ENCODE results near the gene ZC3H14.

The ZC3H14 gene

DNA sequence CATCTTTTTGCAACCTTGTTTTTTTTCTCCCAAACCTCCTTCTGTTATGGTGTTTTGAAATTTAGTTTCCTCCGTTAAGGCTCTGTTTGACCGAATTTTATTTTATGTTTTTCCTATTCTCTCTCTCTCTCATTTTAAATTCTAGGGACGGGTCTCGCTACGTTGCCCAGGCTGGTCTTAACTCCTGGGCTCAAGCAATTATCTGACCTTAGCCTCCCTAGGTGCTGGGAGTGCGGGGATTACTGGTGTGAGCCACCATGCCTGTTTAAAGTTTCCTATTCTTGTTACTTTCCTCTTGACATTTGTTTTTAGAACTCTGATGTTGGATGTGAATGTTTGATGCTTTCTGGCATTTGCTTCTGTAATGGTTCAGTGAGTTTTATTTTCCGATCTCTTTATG lies 1.0 kb downstream of the ZC3H14 start:
- Mint-ChIP-seq H3K36me3 (ENCODE audit: low read depth) (peaks cover 30% of the 10 kb centered on the region), H3K4me3 (peak overlapping the region; percentile 90), H3K9me3 (peaks cover 6% of the 10 kb centered on the region), H3K27me3 (ENCODE audit: low read depth) (peaks cover 7% of the 10 kb centered on the region), H3K4me1 (ENCODE audit: low read depth) (peaks cover 22% of the 10 kb centered on the region), H3K27ac (peak overlapping the region; percentile 85)
- DNase-seq (ENCODE audit: low spot score), result no peak

DNA sequence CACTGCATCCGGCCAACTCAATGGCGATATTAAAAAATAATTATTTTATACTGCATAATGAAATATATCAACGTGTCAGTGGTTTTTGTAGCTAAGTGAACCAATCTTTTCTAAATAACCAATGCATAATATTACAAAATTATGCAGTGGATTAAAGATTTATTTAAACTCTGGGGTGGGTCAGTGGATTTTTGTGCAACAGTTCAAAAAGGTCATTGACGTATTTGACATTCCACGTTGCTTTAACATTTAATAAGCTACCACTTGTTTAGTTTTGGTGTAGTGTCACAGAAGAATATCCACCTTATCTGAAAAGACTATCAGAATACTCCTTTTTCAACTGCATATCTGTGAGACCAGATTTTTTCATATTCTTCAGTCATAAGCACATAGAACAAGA lies 2.6 kb downstream of the ZC3H14 start:
- H3K36me3 Mint-ChIP-seq (ENCODE audit: low read depth), result peaks cover 46% of the 10 kb centered on the region
- H3K4me3 Mint-ChIP-seq, result no peak overlapping the region
- no peak overlapping the region for H3K27ac Mint-ChIP-seq
- H3K9me3 Mint-ChIP-seq, result peaks cover 6% of the 10 kb centered on the region
- peaks cover 7% of the 10 kb centered on the region for H3K27me3 Mint-ChIP-seq (ENCODE audit: low read depth)
- H3K4me1 Mint-ChIP-seq (ENCODE audit: low read depth), result peaks cover 21% of the 10 kb centered on the region
- DNase-seq (ENCODE audit: low spot score), result no peak

DNA sequence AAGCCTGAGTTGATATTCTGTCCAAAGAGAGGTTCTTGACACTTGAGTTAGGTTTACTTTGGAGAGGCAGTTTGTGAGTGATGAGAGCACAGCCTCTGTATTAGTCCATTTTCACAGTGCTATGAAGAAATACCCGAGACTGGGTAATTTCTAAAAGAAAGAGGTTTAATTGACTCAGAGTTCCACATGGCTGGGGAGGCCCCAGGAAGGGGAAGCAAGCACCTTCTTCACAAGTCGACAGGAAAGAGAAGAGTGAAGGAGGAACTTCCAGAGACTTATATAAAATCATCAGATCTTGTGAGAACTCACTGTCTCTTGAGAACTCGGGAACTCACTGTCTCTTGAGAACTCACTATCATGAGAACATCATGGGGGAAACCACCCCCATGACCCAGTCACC lies 5.4 kb downstream of the ZC3H14 start:
- H3K27ac Mint-ChIP-seq, result no peak overlapping the region
- no peaks in the 10 kb centered on the region for H3K27me3 Mint-ChIP-seq (ENCODE audit: low read depth)
- H3K4me1 Mint-ChIP-seq (ENCODE audit: low read depth), result peaks cover 14% of the 10 kb centered on the region
- peaks cover 6% of the 10 kb centered on the region for H3K9me3 Mint-ChIP-seq
- H3K4me3 Mint-ChIP-seq, result no peak overlapping the region
- peaks cover 58% of the 10 kb centered on the region for H3K36me3 Mint-ChIP-seq (ENCODE audit: low read depth)
- DNase-seq (ENCODE audit: low spot score), result no peak

DNA sequence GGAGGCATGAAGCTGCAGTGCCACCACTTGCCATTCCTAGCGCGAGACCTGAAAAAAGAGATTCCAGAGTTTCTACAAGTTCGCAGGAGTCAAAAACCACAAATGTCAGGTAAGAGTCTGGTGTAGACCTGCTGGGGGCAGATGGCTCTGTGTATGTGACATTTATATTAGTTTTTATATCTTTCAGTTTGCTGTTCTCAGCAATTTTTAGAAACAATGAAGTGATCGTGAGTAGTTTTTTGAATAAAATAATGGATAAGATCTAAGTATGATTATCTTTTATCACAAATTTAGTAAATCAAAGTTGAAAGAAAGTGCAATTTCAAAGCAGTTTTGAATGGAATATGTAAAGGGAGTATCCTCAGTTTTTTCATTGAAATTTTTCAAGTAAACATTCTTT lies 9.3 kb downstream of the ZC3H14 start:
- no peak overlapping the region for H3K4me3 Mint-ChIP-seq
- no peak for DNase-seq (ENCODE audit: low spot score)
- no peaks in the 10 kb centered on the region for H3K27me3 Mint-ChIP-seq (ENCODE audit: low read depth)
- no peak overlapping the region for H3K27ac Mint-ChIP-seq
- no peaks in the 10 kb centered on the region for H3K4me1 Mint-ChIP-seq (ENCODE audit: low read depth)
- peaks cover 68% of the 10 kb centered on the region for H3K36me3 Mint-ChIP-seq (ENCODE audit: low read depth)
- peaks cover 6% of the 10 kb centered on the region for H3K9me3 Mint-ChIP-seq

DNA sequence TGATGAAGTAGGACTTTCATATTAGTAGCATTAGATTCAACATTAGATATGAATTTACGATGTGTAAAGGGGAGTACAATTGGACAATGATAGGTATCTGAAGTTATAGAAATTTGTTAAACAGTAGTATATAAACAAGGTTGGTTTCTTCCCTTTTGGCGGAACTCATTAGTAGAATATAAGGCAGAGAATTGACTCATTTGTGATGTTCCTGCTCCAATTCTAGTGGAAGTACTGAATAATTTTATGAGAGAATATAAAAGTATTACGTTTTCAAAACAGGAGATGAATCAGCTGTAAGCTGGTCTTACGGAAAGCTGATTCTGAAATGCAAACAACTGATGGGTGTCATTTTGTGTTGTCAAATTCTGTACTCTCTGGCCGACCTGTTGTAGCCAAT lies 13.4 kb downstream of the ZC3H14 start:
- Mint-ChIP-seq H3K4me3 (no peak overlapping the region), H3K27me3 (ENCODE audit: low read depth) (no peaks in the 10 kb centered on the region), H3K4me1 (ENCODE audit: low read depth) (no peaks in the 10 kb centered on the region), H3K36me3 (ENCODE audit: low read depth) (peaks cover 60% of the 10 kb centered on the region), H3K27ac (no peak overlapping the region), H3K9me3 (no peaks in the 10 kb centered on the region)
- DNase-seq (ENCODE audit: low spot score), result no peak

DNA sequence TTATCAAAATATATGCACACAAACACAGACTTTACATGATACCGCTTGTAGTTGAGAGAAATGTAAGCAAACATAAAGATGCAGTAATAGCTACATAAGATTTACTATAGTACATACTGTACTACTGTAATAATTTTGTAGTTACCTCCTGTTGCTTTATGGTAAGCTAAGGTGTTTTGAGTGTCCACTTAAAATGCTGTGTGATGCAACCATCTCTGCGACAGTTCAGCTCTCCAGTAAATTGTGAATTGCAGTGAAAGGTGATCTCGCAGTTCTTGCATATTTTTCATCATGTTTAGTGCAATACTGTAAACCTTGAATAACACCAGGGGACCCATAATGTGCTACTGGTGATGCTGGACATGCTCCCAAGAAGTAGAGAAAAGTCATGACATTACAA lies 21.6 kb downstream of the ZC3H14 start:
- H3K4me1 Mint-ChIP-seq (ENCODE audit: low read depth), result peaks cover 1% of the 10 kb centered on the region

DNA sequence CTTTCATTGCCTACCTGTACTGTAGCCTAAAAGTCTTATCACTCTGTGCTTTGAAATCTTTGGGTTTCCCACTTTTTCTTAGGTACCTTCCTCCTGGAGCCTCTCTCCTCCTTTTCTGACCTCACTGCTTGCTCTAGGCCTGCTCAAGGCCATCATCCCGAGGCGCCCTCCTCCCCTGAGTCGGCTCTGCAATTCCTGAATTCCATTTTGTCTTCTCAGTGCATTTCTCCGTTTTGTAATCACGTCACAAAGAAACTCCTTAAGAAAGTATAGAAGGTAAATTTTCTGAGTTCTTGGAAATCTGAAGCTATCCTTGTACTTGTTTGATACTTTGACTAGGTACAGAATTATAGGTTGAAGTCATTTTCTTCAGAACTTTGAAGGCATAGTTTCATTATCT lies 25.2 kb downstream of the ZC3H14 start:
- Mint-ChIP-seq H3K36me3 (ENCODE audit: low read depth) (peaks cover 43% of the 10 kb centered on the region), H3K9me3 (peaks cover 5% of the 10 kb centered on the region), H3K4me1 (ENCODE audit: low read depth) (peaks cover 1% of the 10 kb centered on the region), H3K27me3 (ENCODE audit: low read depth) (no peaks in the 10 kb centered on the region), H3K27ac (no peak overlapping the region), H3K4me3 (no peak overlapping the region)
- DNase-seq (ENCODE audit: low spot score), result no peak

More for the DNA sequence above, 21.6 kb downstream of the ZC3H14 start:
- Mint-ChIP-seq H3K4me3 (no peak overlapping the region), H3K9me3 (peaks cover 5% of the 10 kb centered on the region), H3K36me3 (ENCODE audit: low read depth) (peaks cover 55% of the 10 kb centered on the region), H3K27ac (no peak overlapping the region), H3K27me3 (ENCODE audit: low read depth) (no peaks in the 10 kb centered on the region)
- DNase-seq (ENCODE audit: low spot score), result no peak

DNA sequence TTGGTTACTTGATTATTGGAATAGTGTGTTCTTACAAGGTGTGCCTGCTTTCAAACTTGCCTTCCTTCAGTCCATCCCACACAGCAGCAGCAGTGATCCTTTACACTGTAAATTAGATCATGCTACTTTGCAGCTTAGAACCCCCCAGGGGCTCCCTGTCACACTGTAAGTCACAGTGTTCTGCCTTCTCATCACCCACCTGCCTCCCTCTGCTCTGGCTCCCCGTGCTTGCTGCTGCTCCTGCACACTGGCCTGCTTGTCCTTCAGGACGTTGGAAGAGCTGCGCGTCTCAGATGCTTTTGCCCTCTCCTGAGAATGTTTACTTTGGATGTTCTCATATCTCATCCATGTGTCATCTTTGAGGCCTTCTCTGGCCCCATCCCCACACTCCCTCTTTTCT lies 27.3 kb downstream of the ZC3H14 start:
- no peak overlapping the region for H3K4me3 Mint-ChIP-seq
- peaks cover 37% of the 10 kb centered on the region for H3K36me3 Mint-ChIP-seq (ENCODE audit: low read depth)
- no peak overlapping the region for H3K27ac Mint-ChIP-seq
- peaks cover 5% of the 10 kb centered on the region for H3K9me3 Mint-ChIP-seq
- H3K27me3 Mint-ChIP-seq (ENCODE audit: low read depth), result no peaks in the 10 kb centered on the region
- no peak for DNase-seq (ENCODE audit: low spot score)
- peaks cover 1% of the 10 kb centered on the region for H3K4me1 Mint-ChIP-seq (ENCODE audit: low read depth)

DNA sequence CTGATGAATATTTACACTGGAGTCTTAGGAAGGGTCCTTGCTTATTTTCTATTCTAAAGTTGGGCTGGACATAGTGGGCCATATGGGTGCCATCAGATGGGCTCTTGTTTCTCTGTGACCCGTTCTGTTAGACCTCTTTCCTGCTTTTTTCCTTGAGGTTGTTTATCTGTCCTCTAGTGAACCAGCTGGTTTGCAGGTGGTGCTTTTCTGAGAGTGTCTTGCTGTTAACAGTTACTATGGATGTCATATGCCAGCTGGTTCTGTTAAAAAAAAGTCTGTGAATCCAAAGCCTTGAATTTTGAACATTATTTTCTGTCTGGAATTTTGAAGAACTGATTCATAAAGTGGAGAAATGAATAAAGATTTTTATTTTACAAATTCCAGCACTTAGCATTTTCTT lies 29.2 kb downstream of the ZC3H14 start:
- H3K36me3 Mint-ChIP-seq (ENCODE audit: low read depth), result peaks cover 30% of the 10 kb centered on the region
- no peak overlapping the region for H3K4me3 Mint-ChIP-seq
- H3K9me3 Mint-ChIP-seq, result no peaks in the 10 kb centered on the region
- no peak for DNase-seq (ENCODE audit: low spot score)
- no peak overlapping the region for H3K27ac Mint-ChIP-seq
- H3K27me3 Mint-ChIP-seq (ENCODE audit: low read depth), result no peaks in the 10 kb centered on the region
- H3K4me1 Mint-ChIP-seq (ENCODE audit: low read depth), result peaks cover 5% of the 10 kb centered on the region

DNA sequence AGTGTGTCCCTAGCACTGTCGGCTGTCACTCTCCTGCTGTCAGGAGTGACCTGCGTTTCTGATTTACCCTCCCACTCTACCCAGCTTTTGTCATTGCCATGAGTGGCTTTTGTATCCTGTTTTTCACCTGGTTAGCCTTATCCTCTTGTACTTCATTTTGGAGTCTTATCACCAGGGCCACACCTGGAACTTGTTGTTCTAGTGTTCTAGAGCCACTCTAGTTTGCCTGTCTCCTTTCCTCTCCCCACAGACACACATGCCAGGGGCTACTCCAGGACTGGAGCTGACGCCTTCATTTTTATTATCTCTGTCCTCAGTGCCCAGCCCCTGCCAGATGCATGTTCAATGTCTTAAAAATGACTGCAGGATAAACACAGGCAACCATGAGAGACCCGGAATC lies 34.2 kb downstream of the ZC3H14 start:
- Mint-ChIP-seq H3K4me3 (no peak overlapping the region), H3K4me1 (ENCODE audit: low read depth) (peaks cover 29% of the 10 kb centered on the region), H3K36me3 (ENCODE audit: low read depth) (peaks cover 46% of the 10 kb centered on the region), H3K27me3 (ENCODE audit: low read depth) (no peaks in the 10 kb centered on the region), H3K9me3 (no peaks in the 10 kb centered on the region), H3K27ac (no peak overlapping the region)
- no peak for DNase-seq (ENCODE audit: low spot score)

DNA sequence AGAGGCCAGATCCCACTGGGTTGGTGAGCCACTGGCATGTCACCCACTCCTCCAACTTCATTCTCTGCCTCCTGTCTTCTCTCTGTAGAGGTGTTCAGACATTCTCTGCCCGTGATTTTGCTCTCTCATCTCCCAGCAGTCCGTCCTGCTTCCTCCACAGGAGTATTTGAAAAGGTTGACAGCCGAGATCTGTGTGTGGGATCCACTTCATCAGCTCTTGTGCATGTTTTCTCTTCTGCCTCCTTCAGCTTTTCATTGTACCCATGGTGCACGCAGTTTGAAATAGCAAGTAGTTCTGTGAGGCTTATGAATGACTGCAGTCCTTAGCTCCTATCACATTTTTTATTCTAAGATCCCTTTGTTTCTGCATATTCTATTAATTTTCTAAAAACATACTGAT lies 34.8 kb downstream of the ZC3H14 start:
- H3K27ac Mint-ChIP-seq, result no peak overlapping the region
- no peaks in the 10 kb centered on the region for H3K27me3 Mint-ChIP-seq (ENCODE audit: low read depth)
- H3K36me3 Mint-ChIP-seq (ENCODE audit: low read depth), result peaks cover 51% of the 10 kb centered on the region
- peaks cover 29% of the 10 kb centered on the region for H3K4me1 Mint-ChIP-seq (ENCODE audit: low read depth)
- no peaks in the 10 kb centered on the region for H3K9me3 Mint-ChIP-seq
- no peak overlapping the region for H3K4me3 Mint-ChIP-seq
- no peak for DNase-seq (ENCODE audit: low spot score)

DNA sequence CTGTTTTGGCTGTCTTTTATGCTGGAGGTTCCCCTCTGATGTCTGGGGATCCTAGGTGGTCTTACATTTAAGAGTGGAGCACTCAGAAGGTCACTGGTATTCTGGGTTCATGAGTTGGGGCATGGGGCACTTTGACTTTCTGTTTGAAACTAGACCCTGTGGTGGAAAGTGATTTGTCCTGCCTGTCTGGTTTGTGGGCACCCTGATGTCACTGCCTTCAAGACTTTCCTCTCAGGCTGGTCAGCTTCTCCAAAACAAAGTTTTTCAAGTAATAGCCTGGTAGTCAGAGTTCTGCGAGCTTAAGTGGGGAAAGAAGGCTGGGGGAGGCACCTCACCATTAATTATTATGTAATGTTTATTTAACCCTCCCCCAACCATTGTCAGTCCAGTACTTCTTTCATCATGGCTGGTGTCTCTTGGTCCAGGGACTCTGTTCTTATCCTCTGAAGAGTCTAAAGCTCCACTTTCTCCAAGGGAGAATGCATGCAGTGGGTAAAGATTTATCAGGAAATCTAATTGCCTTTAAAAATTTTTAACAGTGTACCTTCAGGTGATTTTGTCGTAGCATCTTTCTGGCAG lies 35.3 kb downstream of the ZC3H14 start:
- H3K27ac Mint-ChIP-seq, result peak overlapping the region; percentile 46

DNA sequence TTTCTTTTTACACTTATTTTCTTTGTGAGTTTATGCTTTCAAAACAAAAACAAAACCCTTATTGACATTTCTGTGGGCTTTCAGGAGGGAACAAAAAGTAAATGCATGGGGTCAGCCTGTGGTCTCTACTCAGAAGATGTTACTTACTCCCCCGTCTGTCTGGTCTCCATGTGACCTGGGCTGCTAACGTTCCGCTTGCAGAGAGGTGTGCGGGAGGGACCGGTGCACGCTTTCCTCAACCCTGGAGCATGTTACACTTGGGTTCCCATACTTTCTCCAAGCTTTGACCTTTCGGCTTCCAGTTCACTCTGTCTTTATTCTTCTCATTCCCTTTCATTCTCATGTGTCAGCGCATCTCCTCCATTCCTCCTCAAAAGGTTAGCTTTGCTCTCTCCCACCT lies 36.5 kb downstream of the ZC3H14 start:
- Mint-ChIP-seq H3K4me3 (peak overlapping the region; percentile 68), H3K9me3 (no peaks in the 10 kb centered on the region), H3K36me3 (ENCODE audit: low read depth) (peaks cover 58% of the 10 kb centered on the region), H3K4me1 (ENCODE audit: low read depth) (peaks cover 35% of the 10 kb centered on the region), H3K27ac (peak overlapping the region; percentile 91), H3K27me3 (ENCODE audit: low read depth) (no peaks in the 10 kb centered on the region)
- DNase-seq (ENCODE audit: low spot score), result no peak

More for the DNA sequence above, 35.3 kb downstream of the ZC3H14 start:
- H3K4me3 Mint-ChIP-seq, result no peak overlapping the region
- no peaks in the 10 kb centered on the region for H3K9me3 Mint-ChIP-seq
- no peak for DNase-seq (ENCODE audit: low spot score)
- no peaks in the 10 kb centered on the region for H3K27me3 Mint-ChIP-seq (ENCODE audit: low read depth)
- H3K36me3 Mint-ChIP-seq (ENCODE audit: low read depth), result peaks cover 55% of the 10 kb centered on the region
- peaks cover 29% of the 10 kb centered on the region for H3K4me1 Mint-ChIP-seq (ENCODE audit: low read depth)

DNA sequence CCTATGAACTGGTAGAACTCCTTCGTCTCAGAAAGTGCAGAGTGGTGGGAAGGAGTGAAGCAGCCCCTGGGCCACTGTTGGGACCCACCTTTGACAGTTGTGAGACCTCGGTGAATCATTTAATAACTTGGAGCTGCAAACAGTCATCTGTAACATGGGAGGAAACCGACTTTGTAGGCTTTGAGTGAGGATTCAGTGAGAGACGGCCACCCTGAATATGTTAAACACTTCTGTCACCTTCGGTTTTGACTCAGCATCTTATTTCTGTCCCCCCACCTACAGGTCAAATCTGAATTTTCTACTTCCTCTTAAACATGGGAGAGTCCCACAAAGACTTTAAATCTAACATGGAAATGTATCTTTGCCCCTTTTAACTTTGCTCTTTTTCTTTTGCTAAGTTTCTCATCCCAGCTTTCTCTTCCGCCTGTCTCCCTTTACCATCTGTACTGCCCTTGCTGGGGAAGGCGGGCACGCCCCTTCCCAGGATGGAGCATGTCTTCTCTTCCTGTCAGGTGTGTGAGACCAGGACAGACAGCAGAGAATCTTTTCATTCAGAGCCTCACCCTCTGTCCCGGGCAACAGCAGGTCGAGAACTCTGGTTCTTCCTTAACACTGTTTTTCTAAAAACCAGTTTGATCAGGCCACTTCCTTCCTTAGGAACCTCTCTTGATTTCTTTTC lies 37.1 kb downstream of the ZC3H14 start:
- peaks cover 35% of the 10 kb centered on the region for H3K4me1 Mint-ChIP-seq (ENCODE audit: low read depth)
- no peaks in the 10 kb centered on the region for H3K9me3 Mint-ChIP-seq
- peaks cover 60% of the 10 kb centered on the region for H3K36me3 Mint-ChIP-seq (ENCODE audit: low read depth)
- peak overlapping the region; percentile 91 for H3K27ac Mint-ChIP-seq
- peak; percentile 55 for DNase-seq (ENCODE audit: low spot score)
- H3K4me3 Mint-ChIP-seq, result peak overlapping the region; percentile 73
- H3K27me3 Mint-ChIP-seq (ENCODE audit: low read depth), result no peaks in the 10 kb centered on the region

DNA sequence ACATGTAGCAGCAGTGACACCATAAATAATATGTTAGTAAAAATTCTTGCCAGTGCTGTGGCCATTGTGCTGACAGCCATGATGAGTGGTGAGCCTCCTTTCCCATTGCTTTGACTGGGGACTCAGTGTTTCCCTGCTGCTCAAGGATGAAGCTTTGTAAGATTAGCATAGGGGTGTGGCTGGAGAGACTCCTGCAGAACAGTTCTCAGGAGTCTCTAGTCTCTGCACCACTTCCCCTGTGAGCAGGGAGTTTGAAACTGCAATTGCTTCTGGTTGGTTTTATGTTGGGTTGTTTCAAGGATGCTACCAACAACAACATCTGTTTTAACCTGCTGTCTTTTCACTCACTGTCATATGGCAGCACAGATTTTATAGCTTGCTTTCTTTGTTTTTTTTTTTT lies 41.4 kb downstream of the ZC3H14 start:
- Mint-ChIP-seq H3K9me3 (no peaks in the 10 kb centered on the region), H3K4me3 (no peak overlapping the region), H3K36me3 (ENCODE audit: low read depth) (peaks cover 60% of the 10 kb centered on the region), H3K4me1 (ENCODE audit: low read depth) (peaks cover 24% of the 10 kb centered on the region), H3K27me3 (ENCODE audit: low read depth) (no peaks in the 10 kb centered on the region), H3K27ac (no peak overlapping the region)
- DNase-seq (ENCODE audit: low spot score), result no peak
